Measurements from ENCODE around the gene GDF10. TPM values are rescaled to one million over a fixed set of nuclear protein-coding genes. Genes with fewer than 3 reads are reported as not detected.

Gene GDF10
- polyA plus RNA-seq, 1 donor (not counting 4 experiments of a cell fraction or from before 2014, with no cell fraction given): not detected

- Histone ChIP-seq H3K4me1 (ENCODE audit: control insufficient read depth, extremely low read depth, insufficient read depth, low read length) (peaks cover 13% of the 10 kb centered on the region), H3K9me3 (ENCODE audit: control insufficient read depth, low read depth, low read length) (no peaks in the 10 kb centered on the region), H3K9me1 (ENCODE audit: control insufficient read depth, extremely low read depth, insufficient read depth, low read length) (no peaks in the 10 kb centered on the region), H2AFZ (ENCODE audit: control insufficient read depth, low read length) (no peak overlapping the region), H3K79me2 (ENCODE audit: control insufficient read depth, insufficient read depth, low read length) (no peaks in the 10 kb centered on the region), H3K9ac (ENCODE audit: control insufficient read depth, extremely low read depth, insufficient read depth, low read length) (no peak overlapping the region), H3K4me2 (ENCODE audit: control insufficient read depth, extremely low read depth, insufficient read depth, low read depth, low read length) (no peak overlapping the region), H3K4me3 (ENCODE audit: control insufficient read depth in 2 of 3, extremely low read depth in 1 of 3, insufficient read depth in 2 of 3, low read depth in 1 of 3, low read length in 3 of 3) (no peak overlapping the region), H3K27me3 (ENCODE audit: control insufficient read depth, extremely low read depth, insufficient read depth, low read length) (no peaks in the 10 kb centered on the region), H3K27ac (ENCODE audit: control insufficient read depth, insufficient read depth, low read length) (no peak overlapping the region), H3K36me3 (ENCODE audit: control insufficient read depth in 2 of 2, extremely low read depth in 1 of 2, insufficient read depth in 2 of 2, low read length in 2 of 2) (no peaks in the 10 kb centered on the region), H4K20me1 (ENCODE audit: control insufficient read depth, extremely low read depth, insufficient read depth, low read length) (no peaks in the 10 kb centered on the region)
- dilution Hi-C loops (cut with MboI; ENCODE audit: extremely low pct_ligation_motif_present, low sequenced_read_pairs): no loop called here
- no peak for DNase-seq (ENCODE audit: low read depth, low spot score)
- no peak for FAIRE-seq
- no peak for TF ChIP-seq CTCF (optimal IDR thresholded peaks at IDR 0.05 in 1 of 3, IDR thresholded peaks at IDR 0.05 in 1 of 3, conservative IDR thresholded peaks at IDR 0.05 in 1 of 3; ENCODE audit: extremely low read depth in 1 of 3, insufficient read depth in 2 of 3, low read length in 3 of 3)
- TF ChIP-seq EZH2 (IDR thresholded peaks at IDR 0.05; ENCODE audit: low read length): no peak
Observed at GRCh38 chr10:47362199-47362598, 62.2 kb downstream of the GDF10 start.

Other genes starting within 250 kb of the GDF10 start
- not detected in 3 replicates for gene GDF2, start 22.3 kb downstream of the GDF10 start, polyA plus RNA-seq
- gene RBP3, start 48.2 kb downstream of the GDF10 start, polyA plus RNA-seq: not detected in 3 replicates
- 1.2 to 1.4 TPM (median 1.4 TPM) in 3 replicates for gene ZNF488, start 84.1 kb downstream of the GDF10 start, polyA plus RNA-seq
- 799 to 1,190 TPM (median 820 TPM) in 3 replicates for gene ANXA8, start 183.9 kb downstream of the GDF10 start, polyA plus RNA-seq
- gene FAM25G, start 191.5 kb downstream of the GDF10 start, polyA plus RNA-seq: 3.9 to 23.2 TPM (median 10.6 TPM) in 3 replicates
- gene AGAP9, start 223.4 kb downstream of the GDF10 start, polyA plus RNA-seq: 3.5 to 7.3 TPM (median 6.5 TPM) in 3 replicates

Measured in keratinocyte (primary cell).